Pons (tissue), 1 donor: ENCODE results near the gene CMIP.

Experiments
- DNase-seq: peaks from one replicate; pipeline ENCODE4 v3.0.0-alpha.2; 2016; ENCODE audit warnings: low spot score

Gene CMIP

DNA sequence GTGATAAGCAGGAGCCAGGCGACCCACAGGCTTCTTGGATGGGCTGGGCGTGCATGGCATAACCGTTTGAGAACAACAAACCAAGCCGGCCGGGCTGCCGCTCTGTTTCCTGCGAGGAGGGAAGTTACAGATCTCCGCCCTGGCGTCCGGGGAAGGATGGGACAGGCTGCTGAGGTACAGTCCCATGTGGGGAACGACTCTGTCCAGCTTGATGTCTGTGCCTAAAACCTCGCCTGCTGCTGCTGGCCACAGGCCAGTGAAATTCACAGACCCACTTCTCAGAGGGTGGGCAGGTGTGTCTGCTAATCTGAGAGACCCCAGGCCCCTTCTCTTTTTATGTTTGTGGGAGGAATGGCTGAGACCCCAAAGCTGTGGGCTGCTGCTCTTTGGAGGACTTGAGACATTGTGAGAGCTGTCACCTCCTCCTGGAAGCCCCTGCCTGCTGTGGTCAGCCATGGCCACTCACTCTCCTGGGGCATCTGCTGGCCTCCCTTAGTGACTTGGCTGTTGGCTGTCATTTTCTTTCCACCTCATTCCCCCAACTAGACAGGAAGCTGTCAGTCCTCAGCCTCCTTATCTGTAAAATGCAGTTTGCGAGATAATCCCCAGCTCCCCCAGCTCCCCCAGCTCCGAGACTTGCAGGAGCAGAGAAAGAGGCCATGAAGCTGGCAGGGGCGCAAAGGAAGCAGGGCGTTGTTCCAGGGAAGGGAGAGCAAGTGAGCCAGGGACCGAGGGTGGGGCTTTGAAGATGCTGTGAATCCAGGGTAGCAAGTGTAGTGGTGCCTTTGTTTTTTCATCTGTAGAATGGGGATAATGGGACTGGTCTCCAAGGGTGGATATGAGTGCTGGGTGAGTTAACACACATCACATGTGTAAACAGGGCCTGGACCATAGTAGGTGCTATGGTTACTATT lies 51.0 kb downstream of the CMIP start:
- DNase-seq, result no peak

- no peak for DNase-seq
These were observed 51.7 kb downstream of the CMIP start for GRCh38 chr16:81496321-81496720.

DNA sequence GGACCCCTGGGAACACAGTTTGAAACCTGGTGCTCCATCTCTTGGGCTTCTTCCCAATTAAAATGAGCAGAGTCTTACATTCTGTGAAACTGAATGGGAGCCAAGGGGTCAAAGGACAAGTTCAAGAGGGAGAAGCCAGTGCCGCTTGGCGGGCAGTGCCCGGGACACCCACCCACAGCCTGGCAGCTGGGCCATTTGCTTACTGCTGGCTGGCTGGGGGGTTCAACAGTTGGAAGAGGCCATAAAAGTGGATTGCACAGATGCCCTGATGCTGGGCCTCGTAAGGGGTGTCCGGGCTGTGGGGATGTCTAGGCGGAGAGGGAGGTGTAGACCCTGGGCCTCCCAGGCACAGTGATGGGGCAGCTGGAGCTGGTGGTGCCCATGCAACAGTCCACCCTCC lies 52.1 kb downstream of the CMIP start:
- no peak for DNase-seq

GRCh38 chr16:81497690-81498089 lies 53.1 kb downstream of the CMIP start:
- peak; percentile 64 for DNase-seq

- DNase-seq, result no peak
These were observed 53.7 kb downstream of the CMIP start for GRCh38 chr16:81498351-81498750.

DNA sequence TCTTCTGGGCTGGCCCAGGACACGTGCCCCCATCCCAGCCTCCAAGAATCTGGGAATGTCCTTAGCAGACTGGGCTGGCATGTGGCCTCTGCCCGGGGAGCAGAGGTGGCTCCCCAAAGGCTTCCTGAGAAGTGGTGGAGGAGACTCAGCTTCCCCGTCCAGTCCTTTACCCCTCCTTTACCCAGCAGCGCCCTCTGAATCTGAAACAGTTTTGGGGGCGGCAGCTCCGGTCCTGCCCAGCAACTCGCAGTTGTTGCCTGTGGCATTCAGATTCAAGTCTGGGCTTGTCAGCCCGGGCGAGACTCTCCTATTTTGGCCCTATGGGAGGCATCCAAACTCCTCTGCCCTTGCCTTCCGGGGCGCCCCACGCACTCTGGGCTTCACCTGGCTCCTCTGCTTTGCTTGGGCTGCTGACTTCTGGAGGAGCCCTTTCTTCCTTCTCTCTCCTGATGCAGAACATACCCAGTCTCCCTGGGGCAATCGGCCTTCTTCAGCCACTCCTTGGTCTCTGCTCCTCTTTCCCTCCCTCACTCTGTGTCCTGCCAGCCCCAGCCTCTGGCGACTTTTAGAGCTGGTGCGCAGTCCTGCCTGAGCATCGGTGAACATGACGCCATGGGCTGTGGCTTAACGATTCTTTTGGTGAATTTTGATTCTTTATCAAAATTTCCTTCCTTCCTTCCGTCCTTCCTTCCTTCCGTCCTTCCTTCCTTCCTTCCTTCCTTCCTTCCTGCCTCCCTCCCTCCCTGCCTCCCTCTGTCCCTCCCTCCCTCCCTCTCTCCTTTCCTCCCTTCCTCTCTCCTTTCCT lies 55.2 kb downstream of the CMIP start:
- no peak for DNase-seq

DNA sequence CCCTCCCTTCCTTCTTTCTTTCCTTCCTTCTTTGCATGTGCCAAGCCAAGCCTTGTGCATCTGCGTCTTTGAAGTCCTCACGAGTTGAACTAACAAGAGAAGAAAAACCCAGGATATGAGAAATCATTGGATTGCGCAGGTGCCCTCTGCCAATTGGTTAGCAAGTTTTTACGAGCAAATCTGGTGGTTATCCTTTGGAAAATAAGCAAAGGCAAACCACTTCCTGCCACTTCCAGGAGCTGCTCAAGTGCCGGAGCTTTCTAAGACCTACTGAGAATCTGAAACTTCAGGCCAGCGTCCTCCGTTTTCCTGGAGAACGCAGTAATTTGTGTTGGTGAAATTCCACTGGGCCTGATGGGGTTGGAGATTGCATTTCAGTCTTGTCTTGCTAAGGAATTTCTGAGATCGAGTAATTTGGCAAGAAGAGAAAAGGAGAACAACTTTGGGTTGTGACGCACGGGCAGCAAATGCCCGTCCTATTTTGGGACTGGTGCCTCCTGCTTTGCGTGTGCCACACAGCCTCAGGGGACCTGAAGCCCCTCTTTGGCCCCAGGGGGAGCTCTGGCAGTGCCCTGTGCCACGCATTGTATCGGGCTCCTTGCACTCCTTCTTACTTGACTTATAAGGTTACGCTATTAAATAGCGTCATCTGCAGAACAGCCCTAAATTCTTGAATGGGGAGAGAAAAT lies 56.4 kb downstream of the CMIP start:
- no peak for DNase-seq

DNA sequence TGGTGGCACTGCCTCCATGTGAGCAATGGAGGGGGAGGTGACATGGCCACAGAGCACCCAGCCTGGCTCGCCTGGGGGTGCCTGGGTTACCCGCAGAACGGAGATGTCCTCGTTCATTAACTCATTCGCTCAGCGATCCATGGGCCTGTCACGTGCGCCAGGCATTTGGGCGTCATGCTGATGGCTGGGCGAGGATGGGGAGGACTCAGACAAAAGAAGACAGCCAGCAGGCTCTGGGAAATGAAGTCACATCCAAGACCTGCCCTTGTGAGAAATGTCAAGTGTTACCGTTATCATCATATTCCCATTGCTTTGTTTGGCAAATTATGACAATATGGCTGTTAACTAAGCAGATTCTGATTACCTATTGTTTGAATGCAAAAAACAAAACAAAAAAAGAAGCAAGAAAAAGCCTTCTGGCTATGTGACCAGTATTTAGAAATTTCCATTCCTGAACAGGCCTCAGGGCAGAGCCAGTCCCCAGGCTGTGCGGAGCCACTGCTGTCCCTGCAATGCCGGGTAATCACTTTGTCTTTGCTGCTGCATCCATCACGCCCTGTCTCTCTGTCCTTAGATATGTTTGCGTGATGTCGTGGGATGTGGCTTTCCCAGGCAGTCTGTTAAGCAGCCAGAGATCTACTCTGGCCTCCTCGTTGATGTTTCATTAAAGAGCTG lies 57.9 kb downstream of the CMIP start:
- DNase-seq, result no peak

- DNase-seq, result peak; percentile 67
These were observed 60.5 kb downstream of the CMIP start for GRCh38 chr16:81505011-81505661.

DNA sequence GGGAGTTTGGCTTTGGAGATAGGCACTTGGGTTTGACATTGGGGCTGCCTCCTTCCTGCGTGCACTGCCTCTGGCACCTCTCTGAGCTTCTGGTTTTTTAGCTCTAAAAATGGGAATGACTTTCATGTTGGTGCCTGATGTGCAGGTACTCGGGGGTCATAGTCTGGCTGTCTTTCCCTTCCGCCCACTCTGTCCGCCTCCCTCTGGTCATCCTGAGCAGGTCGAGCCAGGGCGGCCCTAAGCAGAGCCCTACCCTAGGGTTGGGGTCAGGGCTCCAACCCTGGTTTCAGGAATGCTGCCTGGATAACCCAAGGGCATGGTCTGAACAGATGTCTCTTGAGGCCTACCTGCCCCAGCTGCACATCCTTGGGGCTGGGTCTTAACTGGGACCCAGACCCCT lies 64.8 kb downstream of the CMIP start:
- no peak for DNase-seq

DNA sequence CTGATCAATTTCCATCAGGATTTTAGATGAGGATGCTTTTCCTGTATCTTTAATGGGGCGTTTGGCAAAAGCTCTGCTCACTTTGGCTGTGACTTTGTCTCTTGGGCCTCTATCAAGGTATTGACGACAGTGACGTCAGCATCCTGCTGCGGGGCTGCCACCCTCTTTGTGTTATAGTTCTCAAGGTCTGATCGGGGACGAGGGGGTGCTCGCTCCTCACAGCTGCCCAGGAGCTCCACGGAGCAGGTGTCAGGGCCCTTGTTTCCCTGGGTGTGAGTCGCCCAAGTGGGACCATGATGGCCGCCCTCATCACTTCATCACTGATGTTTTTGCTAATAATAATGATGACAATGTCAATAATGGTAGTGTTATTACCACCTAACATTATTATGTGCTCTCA lies 65.4 kb downstream of the CMIP start:
- DNase-seq, result no peak

GRCh38 chr16:81511371-81511770 lies 66.8 kb downstream of the CMIP start:
- no peak for DNase-seq

GRCh38 chr16:81513204-81514040 lies 68.8 kb downstream of the CMIP start:
- DNase-seq, result no peak

DNA sequence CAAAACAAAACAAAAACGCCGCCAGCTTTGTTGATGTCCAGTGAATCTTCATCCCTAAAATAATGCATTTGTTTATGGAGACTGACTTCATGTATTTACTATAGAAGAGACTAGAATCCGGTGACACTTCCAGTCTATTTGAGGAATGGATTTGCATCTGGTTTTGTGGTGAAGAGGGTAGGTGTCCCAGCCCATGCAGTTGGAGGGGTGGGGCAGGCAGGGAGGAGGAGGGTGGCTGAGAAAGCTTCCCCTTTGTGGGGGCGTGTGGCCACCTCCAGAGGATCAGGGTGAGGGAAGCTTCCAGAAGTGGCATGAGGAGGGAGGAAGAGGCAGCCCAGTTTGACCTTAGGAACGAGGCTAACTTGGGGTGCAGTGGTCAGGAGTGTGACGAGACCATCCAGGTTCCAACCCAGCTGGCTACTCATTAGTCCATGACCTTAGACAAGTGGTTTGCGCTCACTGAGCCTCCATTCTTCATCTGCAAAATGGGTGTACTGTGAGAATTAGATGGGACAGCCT lies 69.5 kb downstream of the CMIP start:
- no peak for DNase-seq

DNA sequence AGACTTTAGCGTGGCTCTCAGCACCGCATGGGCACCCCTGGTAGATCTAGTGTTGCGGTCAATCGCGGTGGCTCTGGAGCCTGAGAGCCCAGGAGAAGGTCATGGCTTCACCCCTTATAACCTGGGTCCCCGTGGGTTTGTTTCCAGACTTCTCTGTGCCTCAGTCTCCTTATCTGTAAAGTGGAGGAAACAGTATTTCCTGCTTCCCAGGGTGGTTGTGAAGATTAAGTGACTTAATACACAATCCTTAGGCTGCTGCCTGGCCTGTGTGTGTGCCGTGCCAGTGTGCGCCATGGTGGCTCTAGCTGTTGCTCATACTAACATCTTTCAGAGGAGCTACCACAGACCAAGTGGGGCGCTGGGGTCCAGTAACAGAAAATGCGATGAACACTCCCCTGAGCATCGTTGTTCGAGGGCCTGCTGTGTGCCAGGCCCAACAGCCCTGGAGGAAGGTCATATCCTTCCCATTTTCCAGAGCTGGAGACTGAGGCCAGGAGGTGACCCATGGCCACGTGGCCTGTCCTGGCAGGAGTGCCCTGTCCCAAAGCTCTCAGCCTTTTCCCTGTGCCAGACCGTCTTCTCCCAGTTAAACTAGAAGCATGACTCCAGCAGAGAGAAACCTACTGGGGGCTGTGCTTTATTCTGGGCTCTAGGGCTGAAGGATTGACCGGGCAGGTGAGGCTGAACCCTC lies 70.1 kb downstream of the CMIP start:
- DNase-seq, result no peak

- no peak for DNase-seq
These were observed 70.7 kb downstream of the CMIP start for GRCh38 chr16:81515281-81515680.

DNA sequence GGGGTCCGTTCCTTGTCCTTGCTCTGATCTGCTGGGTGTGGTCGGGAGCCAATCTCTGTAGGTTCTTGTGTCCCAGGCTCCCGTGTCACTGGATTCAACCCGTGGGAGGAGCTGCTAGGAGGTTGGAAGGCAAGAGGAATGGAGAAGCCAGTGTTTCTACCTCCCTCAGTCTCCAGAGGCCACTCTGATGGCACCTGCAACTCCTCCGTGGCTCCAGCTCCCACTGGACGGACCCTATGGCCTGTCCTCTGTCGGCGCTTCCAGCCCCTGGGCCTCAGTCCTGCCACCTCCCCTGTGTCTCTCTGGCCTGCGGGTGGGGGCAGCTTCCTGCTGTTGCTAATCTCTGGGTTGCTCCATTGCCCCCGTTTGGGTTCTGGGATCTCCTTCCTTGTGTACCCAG lies 71.1 kb downstream of the CMIP start:
- DNase-seq, result no peak

DNA sequence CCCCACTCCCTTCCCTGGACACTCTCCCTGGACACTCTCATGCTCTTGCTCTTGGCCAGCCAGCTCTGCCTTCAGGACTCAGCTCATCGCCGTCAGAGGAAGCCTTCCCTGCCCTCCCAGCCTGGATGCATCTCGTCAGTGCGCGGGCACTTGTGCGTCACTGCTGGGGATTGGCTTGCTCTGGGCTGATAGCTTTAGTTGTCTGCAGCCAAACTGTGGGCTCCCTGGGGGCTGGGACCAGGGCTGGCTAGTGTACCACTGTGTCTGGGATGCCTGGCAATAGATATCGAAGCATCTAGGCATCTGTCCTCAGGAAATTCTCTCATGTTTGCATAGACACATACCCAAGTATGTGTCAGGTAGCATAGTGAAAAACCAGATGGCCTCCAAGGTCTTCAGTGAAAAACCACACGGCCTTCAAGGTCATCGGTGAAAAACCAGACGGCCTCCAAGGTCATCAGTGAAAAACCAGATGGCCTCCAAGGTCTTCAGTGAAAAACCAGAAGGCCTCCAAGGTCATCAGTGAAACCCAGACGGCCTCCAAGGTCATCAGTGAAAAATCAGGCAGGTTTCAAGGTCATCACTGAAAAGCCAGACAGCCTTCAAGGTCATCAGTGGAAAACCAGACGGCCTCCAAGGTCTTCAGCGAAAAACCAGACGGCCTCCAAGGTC lies 72.0 kb downstream of the CMIP start:
- DNase-seq, result no peak

DNA sequence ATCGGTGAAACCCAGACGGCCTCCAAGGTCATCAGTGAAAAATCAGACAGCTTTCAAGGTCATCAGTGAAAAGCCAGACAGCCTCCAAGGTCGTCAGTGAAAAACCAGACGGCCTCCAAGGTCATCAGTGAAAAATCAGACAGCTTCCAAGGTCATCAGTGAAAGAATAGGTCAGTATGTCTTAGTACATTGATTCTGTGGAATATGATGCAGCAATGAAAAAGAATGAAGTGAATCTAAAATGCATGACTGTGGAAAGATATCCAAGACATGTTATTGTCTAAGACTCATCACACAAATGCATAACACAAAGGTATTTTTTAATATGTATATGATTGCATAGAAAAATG lies 72.5 kb downstream of the CMIP start:
- DNase-seq, result no peak
